K562 (cell line): ENCODE data around the gene AKR1A1. TPM values are rescaled to one million over a fixed set of nuclear protein-coding genes. Genes with fewer than 3 reads are reported as not detected.
A peak's percentile ranks its signal among the peaks of the same experiment; 100 is the strongest.

Source experiments
- ARID2 ChIP-seq: fragments of 450-650 bp; IDR thresholded peaks from 2 replicates; pipeline ENCODE4 v1.6.1; 2017; ENCODE audit warnings: antibody characterized with exemption, mild to moderate bottlenecking
- EP300 ChIP-seq: IDR thresholded peaks from 2 replicates; pipeline ENCODE4 v1.6.1; 2012; ENCODE audit warnings: low read length, improper control_type of control experiment
- HSF4 ChIP-seq: fragments of 250-450 bp; sonication (Bioruptor Pico); IDR thresholded peaks from 2 replicates; pipeline ENCODE4 v2.1.2; 2022; ENCODE audit warnings: mild to moderate bottlenecking, moderate library complexity, borderline replicate concordance
- MAZ ChIP-seq, 2 experiments: fragments of 450-650 bp in 1 of 2; sonication (generic) in 1 of 2; formaldehyde crosslinking; IDR thresholded peaks in 1 of 2; conservative IDR thresholded peaks in 1 of 2; 2 replicates each; pipeline versions ENCODE4 v1.4.0 to v1.5.0; 2020; ENCODE audit warnings: mild to moderate bottlenecking in 1 of 2, missing genetic modification reagents in 1 of 2
- MTA2 ChIP-seq: fragments of 450-650 bp; IDR thresholded peaks from 2 replicates; pipeline ENCODE4 v1.6.1; 2016; ENCODE audit warnings: low read depth
- PYGO2 ChIP-seq: fragments of 450-650 bp; IDR thresholded peaks from 2 replicates; pipeline ENCODE4 v1.6.1; 2016; ENCODE audit warnings: mild to moderate bottlenecking, missing genetic modification characterization, moderate library complexity, missing compliant biosample characterization
- SMAD1 ChIP-seq: fragments of 150-350 bp; IDR thresholded peaks from 2 replicates; pipeline ENCODE4 v1.6.1; 2014; ENCODE audit warnings: low read length, low read depth; ENCODE audit not compliant: partially characterized antibody
- SRF ChIP-seq, 2 experiments: fragments of 250-450, 450-650 bp in 1 of 2; sonication (Bioruptor Pico) in 1 of 2; sonication (generic) in 1 of 2; formaldehyde crosslinking; IDR thresholded peaks; 2 replicates each; pipeline versions ENCODE4 v1.5.0 to v1.5.1; 2020 to 2022; ENCODE audit warnings: mild to moderate bottlenecking in 1 of 2, missing genetic modification reagents in 1 of 2
- ZSCAN32 ChIP-seq: fragments of 450-650 bp; formaldehyde crosslinking; IDR thresholded peaks from 2 replicates; pipeline ENCODE4 v1.4.0; 2020; ENCODE audit warnings: mild to moderate bottlenecking, moderate library complexity
- polyA plus RNA-seq, 8 experiments: library from polyadenylated mRNA; depleted of rRNA in 4 of 8; stranded (reverse) in 5 of 8; unstranded in 3 of 8; fragments of >200 nt; fragmentation: Nextera tagmentation in 2 of 8; fragmentation: Illumina TruSeq in 1 of 8; extraction: Ambion mirVana in 2 of 8; extraction: Trizol in 1 of 8; gene quantifications; 2 replicates each; pipeline versions ENCODE4 v1.2.1 to v1.2.3, GENCODE V29; 2011 to 2014; ENCODE audit warnings: inconsistent platforms in 1 of 8, missing spikeins in 1 of 8
- total RNA-seq, 7 experiments: library from RNA; depleted of rRNA in 6 of 7; stranded (reverse); fragments of >200 nt in 6 of 7; fragmentation: Illumina TruSeq in 2 of 7; extraction: Trizol in 2 of 7; gene quantifications; 2 replicates each; pipeline versions ENCODE4 v1.2.1 to v1.2.3, GENCODE V29; 2011 to 2021; ENCODE audit warnings: low replicate concordance in 1 of 7
- TF ChIP-seq, protein P1 (sequence below): fragments of 450-650 bp; IDR thresholded peaks from 2 replicates; pipeline ENCODE4 v1.6.1; 2016; ENCODE audit warnings: mild to moderate bottlenecking, moderate library complexity
- TF ChIP-seq, protein P2 (sequence below): IDR thresholded peaks from 3 replicates; pipeline ENCODE4 v1.6.1; 2011; ENCODE audit warnings: borderline replicate concordance, mild to moderate bottlenecking, moderate library complexity; ENCODE audit not compliant: insufficient read length; ENCODE audit errors: extremely low read depth
- TF ChIP-seq, protein P3 (sequence below): fragments of 250-450 bp; sonication (Bioruptor Pico); IDR thresholded peaks from 2 replicates; pipeline ENCODE4 v1.8.0; 2022; ENCODE audit warnings: moderate library complexity, mild to moderate bottlenecking, inconsistent platforms

Gene AKR1A1
- total and polyA plus RNA-seq, 9 of the 15 experiments (the other 6 are each of a cell fraction or from before 2014, with no cell fraction given), result 68.6 to 211 (median 132) TPM

DNA sequence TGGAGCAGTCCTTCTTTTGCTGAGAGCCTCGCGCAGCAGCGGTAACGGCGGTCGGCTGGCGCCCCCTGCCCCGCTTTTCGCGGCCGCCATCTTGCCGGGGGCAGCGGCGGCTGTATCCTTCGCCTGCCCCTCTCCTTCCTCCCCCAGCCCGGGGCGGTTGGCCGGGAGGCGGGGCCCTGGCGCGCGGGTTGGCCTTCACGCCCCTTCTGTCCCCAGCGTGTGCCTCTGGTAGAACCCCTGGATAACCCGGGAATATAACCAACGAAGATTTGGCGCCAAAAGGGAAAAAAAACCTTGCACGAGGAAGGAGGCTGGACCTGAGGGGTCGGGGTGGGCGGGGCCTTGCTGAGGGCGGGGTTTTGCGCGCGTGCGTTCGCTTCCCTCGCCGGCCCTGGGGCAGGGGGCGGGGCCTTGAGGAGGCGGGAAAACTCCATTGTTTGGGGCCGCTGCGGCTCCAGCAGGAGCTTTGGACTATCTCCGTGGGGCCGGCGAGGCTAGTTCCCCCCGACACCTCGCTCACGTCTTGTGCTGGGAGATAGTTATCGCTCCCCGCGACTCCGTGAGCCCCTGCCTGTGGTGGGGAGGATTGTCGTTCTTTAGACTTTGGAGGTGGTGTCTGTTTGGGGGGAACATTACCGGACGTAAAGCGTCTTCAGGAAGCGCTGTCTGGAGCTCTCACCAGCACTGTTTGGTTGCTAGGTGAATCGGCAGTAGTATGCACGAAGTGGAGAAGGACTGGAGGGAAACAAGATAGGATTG is 33.9 kb downstream of the AKR1A1 start (continued):
- TF ChIP-seq, protein P1, sequence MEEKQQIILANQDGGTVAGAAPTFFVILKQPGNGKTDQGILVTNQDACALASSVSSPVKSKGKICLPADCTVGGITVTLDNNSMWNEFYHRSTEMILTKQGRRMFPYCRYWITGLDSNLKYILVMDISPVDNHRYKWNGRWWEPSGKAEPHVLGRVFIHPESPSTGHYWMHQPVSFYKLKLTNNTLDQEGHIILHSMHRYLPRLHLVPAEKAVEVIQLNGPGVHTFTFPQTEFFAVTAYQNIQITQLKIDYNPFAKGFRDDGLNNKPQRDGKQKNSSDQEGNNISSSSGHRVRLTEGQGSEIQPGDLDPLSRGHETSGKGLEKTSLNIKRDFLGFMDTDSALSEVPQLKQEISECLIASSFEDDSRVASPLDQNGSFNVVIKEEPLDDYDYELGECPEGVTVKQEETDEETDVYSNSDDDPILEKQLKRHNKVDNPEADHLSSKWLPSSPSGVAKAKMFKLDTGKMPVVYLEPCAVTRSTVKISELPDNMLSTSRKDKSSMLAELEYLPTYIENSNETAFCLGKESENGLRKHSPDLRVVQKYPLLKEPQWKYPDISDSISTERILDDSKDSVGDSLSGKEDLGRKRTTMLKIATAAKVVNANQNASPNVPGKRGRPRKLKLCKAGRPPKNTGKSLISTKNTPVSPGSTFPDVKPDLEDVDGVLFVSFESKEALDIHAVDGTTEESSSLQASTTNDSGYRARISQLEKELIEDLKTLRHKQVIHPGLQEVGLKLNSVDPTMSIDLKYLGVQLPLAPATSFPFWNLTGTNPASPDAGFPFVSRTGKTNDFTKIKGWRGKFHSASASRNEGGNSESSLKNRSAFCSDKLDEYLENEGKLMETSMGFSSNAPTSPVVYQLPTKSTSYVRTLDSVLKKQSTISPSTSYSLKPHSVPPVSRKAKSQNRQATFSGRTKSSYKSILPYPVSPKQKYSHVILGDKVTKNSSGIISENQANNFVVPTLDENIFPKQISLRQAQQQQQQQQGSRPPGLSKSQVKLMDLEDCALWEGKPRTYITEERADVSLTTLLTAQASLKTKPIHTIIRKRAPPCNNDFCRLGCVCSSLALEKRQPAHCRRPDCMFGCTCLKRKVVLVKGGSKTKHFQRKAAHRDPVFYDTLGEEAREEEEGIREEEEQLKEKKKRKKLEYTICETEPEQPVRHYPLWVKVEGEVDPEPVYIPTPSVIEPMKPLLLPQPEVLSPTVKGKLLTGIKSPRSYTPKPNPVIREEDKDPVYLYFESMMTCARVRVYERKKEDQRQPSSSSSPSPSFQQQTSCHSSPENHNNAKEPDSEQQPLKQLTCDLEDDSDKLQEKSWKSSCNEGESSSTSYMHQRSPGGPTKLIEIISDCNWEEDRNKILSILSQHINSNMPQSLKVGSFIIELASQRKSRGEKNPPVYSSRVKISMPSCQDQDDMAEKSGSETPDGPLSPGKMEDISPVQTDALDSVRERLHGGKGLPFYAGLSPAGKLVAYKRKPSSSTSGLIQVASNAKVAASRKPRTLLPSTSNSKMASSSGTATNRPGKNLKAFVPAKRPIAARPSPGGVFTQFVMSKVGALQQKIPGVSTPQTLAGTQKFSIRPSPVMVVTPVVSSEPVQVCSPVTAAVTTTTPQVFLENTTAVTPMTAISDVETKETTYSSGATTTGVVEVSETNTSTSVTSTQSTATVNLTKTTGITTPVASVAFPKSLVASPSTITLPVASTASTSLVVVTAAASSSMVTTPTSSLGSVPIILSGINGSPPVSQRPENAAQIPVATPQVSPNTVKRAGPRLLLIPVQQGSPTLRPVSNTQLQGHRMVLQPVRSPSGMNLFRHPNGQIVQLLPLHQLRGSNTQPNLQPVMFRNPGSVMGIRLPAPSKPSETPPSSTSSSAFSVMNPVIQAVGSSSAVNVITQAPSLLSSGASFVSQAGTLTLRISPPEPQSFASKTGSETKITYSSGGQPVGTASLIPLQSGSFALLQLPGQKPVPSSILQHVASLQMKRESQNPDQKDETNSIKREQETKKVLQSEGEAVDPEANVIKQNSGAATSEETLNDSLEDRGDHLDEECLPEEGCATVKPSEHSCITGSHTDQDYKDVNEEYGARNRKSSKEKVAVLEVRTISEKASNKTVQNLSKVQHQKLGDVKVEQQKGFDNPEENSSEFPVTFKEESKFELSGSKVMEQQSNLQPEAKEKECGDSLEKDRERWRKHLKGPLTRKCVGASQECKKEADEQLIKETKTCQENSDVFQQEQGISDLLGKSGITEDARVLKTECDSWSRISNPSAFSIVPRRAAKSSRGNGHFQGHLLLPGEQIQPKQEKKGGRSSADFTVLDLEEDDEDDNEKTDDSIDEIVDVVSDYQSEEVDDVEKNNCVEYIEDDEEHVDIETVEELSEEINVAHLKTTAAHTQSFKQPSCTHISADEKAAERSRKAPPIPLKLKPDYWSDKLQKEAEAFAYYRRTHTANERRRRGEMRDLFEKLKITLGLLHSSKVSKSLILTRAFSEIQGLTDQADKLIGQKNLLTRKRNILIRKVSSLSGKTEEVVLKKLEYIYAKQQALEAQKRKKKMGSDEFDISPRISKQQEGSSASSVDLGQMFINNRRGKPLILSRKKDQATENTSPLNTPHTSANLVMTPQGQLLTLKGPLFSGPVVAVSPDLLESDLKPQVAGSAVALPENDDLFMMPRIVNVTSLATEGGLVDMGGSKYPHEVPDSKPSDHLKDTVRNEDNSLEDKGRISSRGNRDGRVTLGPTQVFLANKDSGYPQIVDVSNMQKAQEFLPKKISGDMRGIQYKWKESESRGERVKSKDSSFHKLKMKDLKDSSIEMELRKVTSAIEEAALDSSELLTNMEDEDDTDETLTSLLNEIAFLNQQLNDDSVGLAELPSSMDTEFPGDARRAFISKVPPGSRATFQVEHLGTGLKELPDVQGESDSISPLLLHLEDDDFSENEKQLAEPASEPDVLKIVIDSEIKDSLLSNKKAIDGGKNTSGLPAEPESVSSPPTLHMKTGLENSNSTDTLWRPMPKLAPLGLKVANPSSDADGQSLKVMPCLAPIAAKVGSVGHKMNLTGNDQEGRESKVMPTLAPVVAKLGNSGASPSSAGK, result peak; percentile 57
- TF ChIP-seq, protein P2, sequence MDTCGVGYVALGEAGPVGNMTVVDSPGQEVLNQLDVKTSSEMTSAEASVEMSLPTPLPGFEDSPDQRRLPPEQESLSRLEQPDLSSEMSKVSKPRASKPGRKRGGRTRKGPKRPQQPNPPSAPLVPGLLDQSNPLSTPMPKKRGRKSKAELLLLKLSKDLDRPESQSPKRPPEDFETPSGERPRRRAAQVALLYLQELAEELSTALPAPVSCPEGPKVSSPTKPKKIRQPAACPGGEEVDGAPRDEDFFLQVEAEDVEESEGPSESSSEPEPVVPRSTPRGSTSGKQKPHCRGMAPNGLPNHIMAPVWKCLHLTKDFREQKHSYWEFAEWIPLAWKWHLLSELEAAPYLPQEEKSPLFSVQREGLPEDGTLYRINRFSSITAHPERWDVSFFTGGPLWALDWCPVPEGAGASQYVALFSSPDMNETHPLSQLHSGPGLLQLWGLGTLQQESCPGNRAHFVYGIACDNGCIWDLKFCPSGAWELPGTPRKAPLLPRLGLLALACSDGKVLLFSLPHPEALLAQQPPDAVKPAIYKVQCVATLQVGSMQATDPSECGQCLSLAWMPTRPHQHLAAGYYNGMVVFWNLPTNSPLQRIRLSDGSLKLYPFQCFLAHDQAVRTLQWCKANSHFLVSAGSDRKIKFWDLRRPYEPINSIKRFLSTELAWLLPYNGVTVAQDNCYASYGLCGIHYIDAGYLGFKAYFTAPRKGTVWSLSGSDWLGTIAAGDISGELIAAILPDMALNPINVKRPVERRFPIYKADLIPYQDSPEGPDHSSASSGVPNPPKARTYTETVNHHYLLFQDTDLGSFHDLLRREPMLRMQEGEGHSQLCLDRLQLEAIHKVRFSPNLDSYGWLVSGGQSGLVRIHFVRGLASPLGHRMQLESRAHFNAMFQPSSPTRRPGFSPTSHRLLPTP, result no peak
- TF ChIP-seq, protein P3, sequence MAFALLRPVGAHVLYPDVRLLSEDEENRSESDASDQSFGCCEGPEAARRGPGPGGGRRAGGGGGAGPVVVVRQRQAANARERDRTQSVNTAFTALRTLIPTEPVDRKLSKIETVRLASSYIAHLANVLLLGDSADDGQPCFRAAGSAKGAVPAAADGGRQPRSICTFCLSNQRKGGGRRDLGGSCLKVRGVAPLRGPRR (CRISPR knock-in tag), result no peak
- no peak for TF ChIP-seq HSF4 (CRISPR knock-in tag)
- no peak for TF ChIP-seq PYGO2 (tag)
- TF ChIP-seq ZSCAN32 (CRISPR knock-in tag), result no peak
- TF ChIP-seq MAZ (CRISPR knock-in tag; conservative IDR thresholded peaks at IDR 0.05 in 1 of 2, IDR thresholded peaks at IDR 0.05 in 1 of 2), result peak; percentile 74 to 85; a peak in 3 of 4 replicates
- no peak for TF ChIP-seq EP300
- no peak for TF ChIP-seq ARID2
- no peak for TF ChIP-seq SMAD1
- no peak; a peak in 1 of 4 replicates for TF ChIP-seq SRF (CRISPR knock-in tag; IDR thresholded peaks at IDR 0.05)
- TF ChIP-seq MTA2, result no peak
